Heart right ventricle (tissue), 16 donors: ENCODE results near the gene RFX7. TPM values are rescaled to one million over a fixed set of nuclear protein-coding genes. Genes with fewer than 3 reads are reported as not detected.

Source experiments
- ATAC-seq, 8 donors: fragments of 200-7000 bp; cut with Tn5 transposase; one replicate each; pipeline ENCODE4 v1.9.1; 2020; ENCODE audit warnings: mild to moderate bottlenecking in 8 of 8, moderate library complexity in 8 of 8, moderate number of reproducible peaks in 1 of 8
- DNase-seq, 2 donors: peaks; one replicate each; pipeline ENCODE4 v3.0.0-alpha.2; 2020
- H3K27ac ChIP-seq, 10 donors: fragments of 200-600 bp; sonication (generic) in 2 of 10; one replicate each; pipeline versions ENCODE4 v1.5.0 to v1.8.0; 2020 to 2022; ENCODE audit warnings: mild to moderate bottlenecking in 3 of 10
- H3K27me3 ChIP-seq, 7 donors: fragments of 200-600 bp; one replicate each; pipeline ENCODE4 v1.8.0; 2021 to 2022; ENCODE audit warnings: mild to moderate bottlenecking in 2 of 7
- H3K36me3 ChIP-seq, 9 donors: fragments of 200-600 bp; sonication (generic) in 1 of 9; one replicate each; pipeline versions ENCODE4 v1.5.0 to v1.8.0; 2020 to 2022; ENCODE audit warnings: mild to moderate bottlenecking in 2 of 9
- H3K4me1 ChIP-seq, 9 donors: fragments of 200-600 bp; sonication (generic) in 1 of 9; one replicate each; pipeline versions ENCODE4 v1.5.0 to v1.8.0; 2020 to 2022; ENCODE audit warnings: mild to moderate bottlenecking in 4 of 9
- H3K4me3 ChIP-seq, 10 donors: fragments of 200-600 bp; sonication (generic) in 2 of 10; one replicate each; pipeline versions ENCODE4 v1.5.0 to v1.8.0; 2020 to 2022; ENCODE audit warnings: mild to moderate bottlenecking in 7 of 10, moderate library complexity in 2 of 10
- H3K9me3 ChIP-seq, 11 donors: fragments of 200-600 bp in 10 of 11; sonication (generic) in 2 of 11; one replicate each; pipeline versions ENCODE4 v1.5.0 to v1.8.0; 2013 to 2022; ENCODE audit warnings: mild to moderate bottlenecking in 2 of 11, control low read depth in 1 of 11, moderate library complexity in 1 of 11
- CTCF ChIP-seq, 9 donors: fragments of 200-600 bp; sonication (generic) in 2 of 9; IDR thresholded peaks; one replicate each; pipeline versions ENCODE4 v1.5.0 to v1.8.0; 2021 to 2022; ENCODE audit warnings: antibody characterized with exemption in 9 of 9, mild to moderate bottlenecking in 5 of 9, moderate library complexity in 1 of 9
- WGBS, 2 donors: extraction: QIAGEN DNeasy Blood & Tissue Kit; methylation state at CpG; one replicate each; pipeline ENCODE4 v1.1.7; 2013; ENCODE audit warnings: inconsistent platforms in 1 of 2; 5-methylcytosine and 5-hydroxymethylcytosine counted together
- intact Hi-C, 10 donors: fragments of 100-400 bp; cut with DNase I; formaldehyde crosslinking; loops; one replicate each; pipeline versions ENCODE4 v1.11.1 to v1.14.2; 2022
- polyA plus RNA-seq, 2 donors: library from polyadenylated mRNA; stranded (reverse); fragments of 200-250 nt; gene quantifications; one replicate each; pipeline ENCODE4 v1.2.3, GENCODE V29; 2013
- total RNA-seq, 10 donors: library from RNA; stranded (reverse); fragmentation: NEBNext Ultra II Directional in 3 of 10; extraction: Animal tissue kit (Norgen Biotek cat#: 25700) in 3 of 10; gene quantifications; one replicate each; pipeline versions ENCODE4 v1.2.1 to v1.2.4, GENCODE V29; 2021 to 2023
- donor health status: Arrhythmogenic right ventricular cardiomyopathy.
- donor health status: ischemic (EF 13 %, LVEDD 7.1; RV severe dilation, severe dysfunction).
- donor health status: healthy with polysubstance abuse.
- donor health status: DM: no; HTN: yes; CAD: no.
- donor health status: DM: no; HTN: no; CAD: no.
- donor health status: ischemic (EF 25% LVEDD 6.9; RV normal size, moderate dysfunction).
- donor health status: ischemic (EF 25% LVEDD 5.7; RV mildly dilated, moderate dysfunction).
- donor health status: healthy.
- donor health status: DM: yes; HTN: yes; CAD: no.
- donor health status: Ischemic cardiomyopathy.
- donor health status: ischemic (EF 35%, LVEDD 5.7; RV mildly dilated, moderate dysfunction).
- donor health status: nonischemic (EF 11% LVEDD 7.7; RV severe dilation, severe dysfunction).
- donor health status: DM: yes; HTN: yes; CAD: no.
- donor health status: PGD.
- donor health status: ischemic (EF 29% LVEDD 5.4; RV normal size, mild dysfunction).
- donor health status: nonischemic (EF 23%, LVEDD 6.1; RV moderate dilation, normal function).

RFX7 gene
- total and polyA plus RNA-seq, 12 donors = 0.83 to 14.2 (median 8.1) TPM

GRCh38 chr15:56148064-56148463, 95.6 kb downstream of the RFX7 start:
- intact Hi-C loops = no loop called here
- H3K27ac ChIP-seq = no peak overlapping the region
- DNase-seq (no peak), ATAC-seq (no peak)
- 90 to 97% methylated on average over 3 of the region's 3 CpGs for WGBS, 2 donors
- H3K9me3 ChIP-seq = peaks cover 0 to 32% (median 0%) of the 10 kb centered on the region in 11 donors
- H3K27me3 ChIP-seq = no peaks in the 10 kb centered on the region
- peaks cover 0 to 14% (median 8%) of the 10 kb centered on the region in 9 donors for H3K4me1 ChIP-seq
- H3K36me3 ChIP-seq = peaks cover 0 to 5% (median 0%) of the 10 kb centered on the region in 9 donors
- TF ChIP-seq CTCF (IDR thresholded peaks at IDR 0.05) = no peak
- H3K4me3 ChIP-seq = no peak overlapping the region

GRCh38 chr15:56146756-56147155, 96.9 kb downstream of the RFX7 start:
- ATAC-seq = no peak
- Histone ChIP-seq H3K9me3 (peaks cover 0 to 27% (median 0%) of the 10 kb centered on the region in 11 donors), H3K36me3 (peaks cover 0 to 18% (median 10%) of the 10 kb centered on the region in 9 donors), H3K27ac (no peak overlapping the region), H3K4me1 (peaks cover 0 to 14% (median 8%) of the 10 kb centered on the region in 9 donors), H3K4me3 (no peak overlapping the region), H3K27me3 (no peaks in the 10 kb centered on the region)
- no peak for DNase-seq
- TF ChIP-seq CTCF (IDR thresholded peaks at IDR 0.05) = no peak
- WGBS, 2 donors = 87 to 100% methylated on average over 1 of the region's 1 CpG
- intact Hi-C loops = no loop called here

GRCh38 chr15:56128081-56128480, 115.6 kb downstream of the RFX7 start:
- DNase-seq = no peak
- H3K4me1 ChIP-seq = no peaks in the 10 kb centered on the region
- intact Hi-C loops = no loop called here
- TF ChIP-seq CTCF (IDR thresholded peaks at IDR 0.05) = no peak
- no peaks in the 10 kb centered on the region for H3K27me3 ChIP-seq
- ATAC-seq = no peak
- no peak overlapping the region for H3K4me3 ChIP-seq
- H3K36me3 ChIP-seq = peaks cover 0 to 26% (median 0%) of the 10 kb centered on the region in 9 donors
- no peak overlapping the region for H3K27ac ChIP-seq
- H3K9me3 ChIP-seq = peaks cover 0 to 68% (median 24%) of the 10 kb centered on the region in 11 donors

GRCh38 chr15:56126409-56126808, 117.3 kb downstream of the RFX7 start:
- DNase-seq (no peak), ATAC-seq (no peak)
- intact Hi-C loops = no loop called here
- H3K27ac ChIP-seq = no peak overlapping the region
- TF ChIP-seq CTCF (IDR thresholded peaks at IDR 0.05) = no peak
- H3K27me3 ChIP-seq = no peaks in the 10 kb centered on the region
- H3K4me1 ChIP-seq = no peaks in the 10 kb centered on the region
- H3K4me3 ChIP-seq = no peak overlapping the region
- peaks cover 0 to 28% (median 0%) of the 10 kb centered on the region in 9 donors for H3K36me3 ChIP-seq
- peaks cover 0 to 66% (median 24%) of the 10 kb centered on the region in 11 donors for H3K9me3 ChIP-seq
